SK-N-SH (cell line): ENCODE measurements around the gene CRYBA2.

Experiments
- CTCF ChIP-seq: fragments of 200-600 bp; sonication (generic); IDR thresholded peaks from 2 replicates; pipeline ENCODE4 v1.6.1; 2017; ENCODE audit warnings: antibody characterized with exemption, mild to moderate bottlenecking, moderate library complexity
- EZH2phosphoT487 ChIP-seq: fragments of 200-600 bp; sonication (generic); IDR thresholded peaks from 2 replicates; pipeline ENCODE4 v1.6.1; 2017; ENCODE audit warnings: low read depth, mixed run types, mild to moderate bottlenecking, antibody characterized with exemption, moderate library complexity, borderline replicate concordance
- MAX ChIP-seq: IDR thresholded peaks from 2 replicates; pipeline ENCODE4 v1.4.0; 2012; ENCODE audit warnings: low read depth
- POLR2AphosphoS5 ChIP-seq: IDR thresholded peaks from 2 replicates; pipeline ENCODE4 v1.6.1; 2012; ENCODE audit warnings: low read depth, low read length
- RFX5 ChIP-seq: IDR thresholded peaks from 2 replicates; pipeline ENCODE4 v1.6.1; 2012; ENCODE audit warnings: mild to moderate bottlenecking, improper control_type of control experiment, low read length
- USF1 ChIP-seq: IDR thresholded peaks from 2 replicates; pipeline ENCODE4 v1.4.0; 2012; ENCODE audit warnings: low read depth, borderline replicate concordance

GRCh38 chr2:219010162-219010756 is 17.0 kb upstream of the CRYBA2 start:
- TF ChIP-seq POLR2AphosphoS5 (no peak), CTCF (peak; percentile 30), EZH2phosphoT487 (no peak), USF1 (no peak), RFX5 (no peak), MAX (no peak)
